C4-2B (cell line): ENCODE results near the gene TENT5A.

Experiments
- ZFX ChIP-seq: fragments of 450-650 bp; IDR thresholded peaks from 2 replicates; pipeline ENCODE4 v1.6.1; 2017
- TF ChIP-seq, protein P1 (sequence below): fragments of 450-650 bp; conservative IDR thresholded peaks from 2 replicates; pipeline ENCODE4 v1.5.1; 2017; ENCODE audit warnings: mild to moderate bottlenecking

DNA sequence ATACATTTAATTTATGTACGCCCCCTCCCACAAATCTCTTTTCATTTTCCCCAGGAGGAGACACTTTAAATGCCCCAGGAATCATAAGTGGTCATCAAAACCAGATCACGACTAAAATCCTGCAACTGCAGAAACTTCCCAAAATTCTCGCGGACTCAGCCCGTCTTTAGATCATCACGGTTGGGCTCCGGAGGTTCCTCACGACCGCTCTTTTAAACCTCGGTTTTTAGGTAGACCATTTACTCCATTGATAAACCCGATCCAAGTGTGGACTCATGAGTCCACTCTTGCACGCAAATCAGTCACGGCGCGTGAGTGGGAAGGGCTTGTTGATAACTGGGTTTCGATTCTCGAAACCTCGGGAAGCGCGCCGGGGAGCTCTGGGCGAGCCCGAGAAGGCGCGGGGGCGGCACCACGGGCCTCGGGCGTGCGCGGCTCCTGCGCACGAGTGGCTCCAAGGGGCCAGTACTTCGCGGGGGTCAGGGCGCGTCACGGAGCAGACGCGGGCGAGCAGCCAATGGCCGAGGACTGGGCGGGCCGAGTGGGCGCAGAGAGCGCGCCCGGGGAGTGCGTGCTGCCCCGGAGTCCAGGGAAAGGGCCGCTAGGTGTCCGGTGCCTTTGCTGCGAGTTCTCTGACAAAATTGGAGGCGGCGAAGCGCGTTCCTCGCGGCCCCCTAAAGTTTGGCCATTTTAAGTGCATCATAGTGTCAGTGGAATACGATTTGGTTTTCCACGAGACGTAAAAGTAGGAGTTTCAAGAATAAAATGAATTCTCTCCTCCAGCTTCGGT, 635 bp upstream of the TENT5A start:
- TF ChIP-seq, protein P1, sequence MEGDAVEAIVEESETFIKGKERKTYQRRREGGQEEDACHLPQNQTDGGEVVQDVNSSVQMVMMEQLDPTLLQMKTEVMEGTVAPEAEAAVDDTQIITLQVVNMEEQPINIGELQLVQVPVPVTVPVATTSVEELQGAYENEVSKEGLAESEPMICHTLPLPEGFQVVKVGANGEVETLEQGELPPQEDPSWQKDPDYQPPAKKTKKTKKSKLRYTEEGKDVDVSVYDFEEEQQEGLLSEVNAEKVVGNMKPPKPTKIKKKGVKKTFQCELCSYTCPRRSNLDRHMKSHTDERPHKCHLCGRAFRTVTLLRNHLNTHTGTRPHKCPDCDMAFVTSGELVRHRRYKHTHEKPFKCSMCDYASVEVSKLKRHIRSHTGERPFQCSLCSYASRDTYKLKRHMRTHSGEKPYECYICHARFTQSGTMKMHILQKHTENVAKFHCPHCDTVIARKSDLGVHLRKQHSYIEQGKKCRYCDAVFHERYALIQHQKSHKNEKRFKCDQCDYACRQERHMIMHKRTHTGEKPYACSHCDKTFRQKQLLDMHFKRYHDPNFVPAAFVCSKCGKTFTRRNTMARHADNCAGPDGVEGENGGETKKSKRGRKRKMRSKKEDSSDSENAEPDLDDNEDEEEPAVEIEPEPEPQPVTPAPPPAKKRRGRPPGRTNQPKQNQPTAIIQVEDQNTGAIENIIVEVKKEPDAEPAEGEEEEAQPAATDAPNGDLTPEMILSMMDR = no peak
- no peak for TF ChIP-seq ZFX
